Neural progenitor cell (in vitro differentiated cells): ENCODE data around the gene HMOX1. TPM values are rescaled to one million over a fixed set of nuclear protein-coding genes. Genes with fewer than 3 reads are reported as not detected.
A peak's percentile ranks its signal among the peaks of the same experiment; 100 is the strongest.

Experiments used
- DNase-seq: peaks from one replicate; pipeline ENCODE4 v3.0.0-alpha.2; 2016; ENCODE audit warnings: low spot score
- H2AFZ ChIP-seq: fragments of 200-600 bp; sonication (generic); replicated peaks from 2 replicates; pipeline ENCODE4 v1.6.1; 2016; ENCODE audit warnings: antibody characterized with exemption
- H3F3A ChIP-seq: fragments of 200-600 bp; sonication (generic); 2 replicates; pipeline ENCODE4 v1.6.1; 2016; ENCODE audit warnings: antibody characterized with exemption, low read depth
- H3K27ac ChIP-seq: fragments of 200-600 bp; sonication (generic); 2 replicates; pipeline ENCODE4 v1.5.1; 2016; ENCODE audit warnings: mild to moderate bottlenecking
- H3K27me3 ChIP-seq: fragments of 200-600 bp; sonication (generic); 2 replicates; pipeline ENCODE4 v1.6.1; 2016; ENCODE audit warnings: mild to moderate bottlenecking, moderate library complexity
- H3K36me3 ChIP-seq: fragments of 200-600 bp; sonication (generic); 2 replicates; pipeline ENCODE4 v1.5.1; 2016
- H3K4me1 ChIP-seq: fragments of 200-600 bp; sonication (generic); 2 replicates; pipeline ENCODE4 v1.6.1; 2016; ENCODE audit warnings: mixed run types
- H3K4me2 ChIP-seq: fragments of 200-600 bp; sonication (generic); 2 replicates; pipeline ENCODE4 v1.6.1; 2016
- H3K4me3 ChIP-seq: fragments of 200-600 bp; sonication (generic); 2 replicates; pipeline ENCODE4 v1.5.1; 2016
- H3K79me2 ChIP-seq: fragments of 200-600 bp; sonication (generic); 2 replicates; pipeline ENCODE4 v1.6.1; 2016; ENCODE audit warnings: low read depth
- H3K9ac ChIP-seq: fragments of 200-600 bp; sonication (generic); 2 replicates; pipeline ENCODE4 v1.6.1; 2016
- H3K9me3 ChIP-seq: fragments of 200-600 bp; sonication (generic); 2 replicates; pipeline ENCODE4 v1.5.1; 2016; ENCODE audit warnings: low read depth
- H4K20me1 ChIP-seq: fragments of 200-600 bp; sonication (generic); 2 replicates; pipeline ENCODE4 v1.6.1; 2016; ENCODE audit warnings: low read depth
- H3K27ac Mint-ChIP-seq: 3 replicates; pipeline ENCODE4 v1.8.0; 2021; ENCODE audit warnings: mixed read lengths
- H3K27me3 Mint-ChIP-seq: 2 replicates; pipeline ENCODE4 v1.8.0; 2022; ENCODE audit warnings: low read depth, mild to moderate bottlenecking, inconsistent platforms, moderate library complexity, mixed read lengths; ENCODE audit not compliant: insufficient read depth
- H3K36me3 Mint-ChIP-seq: 3 replicates; pipeline ENCODE4 v1.8.0; 2021; ENCODE audit warnings: mixed read lengths
- H3K4me1 Mint-ChIP-seq: 3 replicates; pipeline ENCODE4 v1.8.0; 2021; ENCODE audit warnings: mixed read lengths
- H3K4me3 Mint-ChIP-seq: 3 replicates; pipeline ENCODE4 v1.8.0; 2021; ENCODE audit warnings: mild to moderate bottlenecking, moderate library complexity, mixed read lengths
- H3K9me3 Mint-ChIP-seq: 3 replicates; pipeline ENCODE4 v1.8.0; 2020; ENCODE audit warnings: mixed read lengths
- CTCF ChIP-seq: fragments of 200-600 bp; sonication (generic); IDR thresholded peaks from 2 replicates; pipeline ENCODE4 v1.5.1; 2017; ENCODE audit warnings: antibody characterized with exemption, mild to moderate bottlenecking
- EZH2 ChIP-seq: fragments of 200-600 bp; sonication (generic); IDR thresholded peaks from 2 replicates; pipeline ENCODE4 v1.6.1; 2017; ENCODE audit warnings: antibody characterized with exemption, mild to moderate bottlenecking, moderate library complexity
- EZH2phosphoT487 ChIP-seq: fragments of 200-600 bp; sonication (generic); IDR thresholded peaks from 2 replicates; pipeline ENCODE4 v1.6.1; 2017; ENCODE audit warnings: antibody characterized with exemption
- total RNA-seq: library from RNA; depleted of rRNA; stranded (reverse); fragments of >200 nt; gene quantifications from 2 replicates; pipeline ENCODE4 v1.2.3, GENCODE V29; 2015; ENCODE audit warnings: low replicate concordance

Gene HMOX1
- total RNA-seq, 1 donor from 2014 or later, result 2.4 TPM

- Mint-ChIP-seq H3K27me3 (no peaks in the 10 kb centered on the region), H3K27ac (peak overlapping the region; percentile 69), H3K4me3 (no peak overlapping the region), H3K9me3 (no peaks in the 10 kb centered on the region), H3K4me1 (peaks cover 4% of the 10 kb centered on the region), H3K36me3 (peaks cover 15% of the 10 kb centered on the region)
- Histone ChIP-seq H3K9ac (no peak overlapping the region), H2AFZ (no peak overlapping the region), H4K20me1 (no peaks in the 10 kb centered on the region), H3K4me3 (no peak overlapping the region), H3F3A (peaks cover 5% of the 10 kb centered on the region), H3K36me3 (no peaks in the 10 kb centered on the region), H3K9me3 (no peaks in the 10 kb centered on the region), H3K27ac (no peak overlapping the region), H3K27me3 (no peaks in the 10 kb centered on the region), H3K4me1 (peaks cover 11% of the 10 kb centered on the region), H3K4me2 (no peak overlapping the region), H3K79me2 (no peaks in the 10 kb centered on the region)
- TF ChIP-seq CTCF, result no peak
- no peak for TF ChIP-seq EZH2phosphoT487
- no peak for TF ChIP-seq EZH2
- DNase-seq, result no peak
Measured at GRCh38 chr22:35334004-35334403, 46.9 kb upstream of the HMOX1 start.

DNA sequence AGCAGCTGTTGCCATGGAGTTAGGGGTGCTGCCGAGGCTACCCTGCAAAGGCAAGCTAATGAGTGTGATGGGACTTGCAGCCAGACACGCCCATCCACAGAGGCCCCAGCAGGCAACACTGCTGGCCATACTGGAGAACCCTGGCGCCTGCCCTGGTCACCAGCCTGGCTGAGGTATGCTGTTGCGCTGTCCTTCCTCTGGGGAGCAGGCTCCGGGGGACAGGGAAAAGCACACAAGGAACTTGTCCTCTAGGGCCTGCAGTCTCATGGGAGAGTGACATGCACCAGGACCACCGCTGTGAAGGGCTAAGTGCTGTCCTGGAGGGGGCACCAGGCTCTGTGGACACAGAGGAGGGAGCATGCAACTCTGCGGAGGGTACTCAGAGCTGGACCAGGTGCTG, 45.4 kb upstream of the HMOX1 start:
- Histone ChIP-seq H3K9me3 (no peaks in the 10 kb centered on the region), H3K4me2 (no peak overlapping the region), H3F3A (peaks cover 5% of the 10 kb centered on the region), H4K20me1 (no peaks in the 10 kb centered on the region), H3K79me2 (no peaks in the 10 kb centered on the region), H2AFZ (no peak overlapping the region), H3K4me3 (no peak overlapping the region), H3K27me3 (no peaks in the 10 kb centered on the region), H3K9ac (no peak overlapping the region), H3K27ac (no peak overlapping the region), H3K36me3 (no peaks in the 10 kb centered on the region), H3K4me1 (peaks cover 11% of the 10 kb centered on the region)
- TF ChIP-seq CTCF (no peak), EZH2 (no peak), EZH2phosphoT487 (no peak)
- Mint-ChIP-seq H3K9me3 (no peaks in the 10 kb centered on the region), H3K36me3 (peaks cover 14% of the 10 kb centered on the region), H3K4me1 (peaks cover 4% of the 10 kb centered on the region), H3K4me3 (no peak overlapping the region), H3K27me3 (no peaks in the 10 kb centered on the region), H3K27ac (peak overlapping the region; percentile 34)
- DNase-seq, result no peak

DNA sequence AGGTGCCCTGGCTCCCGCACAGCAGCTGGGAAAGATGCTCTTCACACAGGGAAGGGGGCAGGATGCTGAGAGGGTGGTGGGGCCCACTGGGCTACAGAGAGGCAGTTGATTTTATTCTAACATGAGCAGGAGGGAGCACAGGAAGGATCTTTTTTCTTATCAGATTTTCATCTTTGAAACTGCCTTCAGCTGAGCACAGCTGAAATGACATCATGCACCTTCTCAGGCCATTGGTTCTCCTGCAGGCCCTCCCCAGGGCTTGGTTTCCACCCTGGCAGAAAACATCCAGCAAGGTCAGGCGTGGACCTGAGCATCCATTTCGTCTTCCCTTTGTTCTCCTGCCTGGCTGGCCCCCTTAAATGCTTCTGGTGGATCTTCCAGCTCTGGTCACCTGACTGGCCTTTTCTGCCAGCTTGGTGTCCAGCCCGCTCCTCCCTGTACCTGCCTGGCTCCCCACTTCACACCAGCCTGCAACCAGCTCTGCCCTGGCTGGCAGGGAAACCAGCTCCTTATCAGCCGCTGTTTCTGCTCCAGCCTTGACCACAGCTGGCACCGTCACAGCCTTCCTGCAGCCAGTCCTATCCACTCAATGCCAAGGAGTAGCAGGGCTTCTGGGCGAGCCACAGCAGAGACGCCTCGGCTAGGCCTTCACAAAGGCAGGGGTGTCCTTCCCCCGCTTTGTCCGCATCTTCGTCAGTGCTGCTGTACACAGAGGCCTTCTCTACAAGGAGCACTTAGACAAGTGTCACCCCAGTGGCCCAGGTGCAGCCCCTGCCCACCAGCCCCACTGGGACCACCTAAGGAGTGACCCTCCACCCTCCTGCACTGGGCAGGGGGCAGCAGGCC, 44.7 kb upstream of the HMOX1 start:
- peaks cover 4% of the 10 kb centered on the region for H3K4me1 Mint-ChIP-seq
- H3K27ac Mint-ChIP-seq, result peak overlapping the region; percentile 34
- H3K36me3 ChIP-seq, result no peaks in the 10 kb centered on the region

More for the DNA sequence above, 44.7 kb upstream of the HMOX1 start:
- H3K27me3 ChIP-seq, result no peaks in the 10 kb centered on the region
- H3K79me2 ChIP-seq, result no peaks in the 10 kb centered on the region
- H3K4me2 ChIP-seq, result no peak overlapping the region
- Mint-ChIP-seq H3K9me3 (no peaks in the 10 kb centered on the region), H3K4me3 (no peak overlapping the region), H3K36me3 (peaks cover 14% of the 10 kb centered on the region), H3K27me3 (no peaks in the 10 kb centered on the region)
- H3K4me3 ChIP-seq, result no peak overlapping the region
- TF ChIP-seq EZH2 (no peak), CTCF (no peak), EZH2phosphoT487 (no peak)
- no peaks in the 10 kb centered on the region for H3K9me3 ChIP-seq
- H2AFZ ChIP-seq, result no peak overlapping the region
- peaks cover 5% of the 10 kb centered on the region for H3F3A ChIP-seq
- H3K9ac ChIP-seq, result no peak overlapping the region
- peaks cover 11% of the 10 kb centered on the region for H3K4me1 ChIP-seq
- DNase-seq, result no peak
- H3K27ac ChIP-seq, result no peak overlapping the region
- H4K20me1 ChIP-seq, result no peaks in the 10 kb centered on the region
